PC-9 (cell line): ENCODE data around the gene TP53I11. TPM values are rescaled to one million over a fixed set of nuclear protein-coding genes. Genes with fewer than 3 reads are reported as not detected.

Experiments used
- BruUV-seq: library from RNA; stranded (reverse); fragments of 400-500 nt; replicated peaks from 2 replicates; lab custom pipeline; 2021; lab: Mats Ljungman, UMichigan
- CTCF ChIA-PET: fragments of 300-600 bp; sonication (Branson Sonifier 250); formaldehyde crosslinking; loops from one replicate; lab custom pipeline; 2022; ENCODE audit warnings: antibody characterized with exemption; lab: Charles Lee
- POLR2A ChIA-PET: fragments of 300-600 bp; sonication (Branson Sonifier 250); formaldehyde crosslinking; loops from one replicate; lab custom pipeline; 2022; ENCODE audit warnings: antibody characterized with exemption; ENCODE audit not compliant: unreplicated experiment; lab: Charles Lee
- DNase-seq, 2 experiments: peaks; one replicate each; pipeline versions ENCODE4 v3.0.0 to v3.0.0-alpha.2; 2015 to 2022; ENCODE audit warnings: mixed read lengths in 1 of 2
- H2AFZ ChIP-seq: fragments of 200-600 bp; sonication (generic); 2 replicates; pipeline ENCODE4 v1.8.1; 2017; ENCODE audit warnings: antibody characterized with exemption
- H3F3A ChIP-seq: fragments of 200-600 bp; sonication (generic); 2 replicates; pipeline ENCODE4 v1.8.1; 2017; ENCODE audit warnings: antibody characterized with exemption, mild to moderate bottlenecking, low read depth; ENCODE audit not compliant: insufficient read depth
- H3K27ac ChIP-seq: fragments of 200-600 bp; sonication (generic); 2 replicates; pipeline ENCODE4 v1.6.1; 2016; ENCODE audit warnings: mixed run types
- H3K27me3 ChIP-seq: fragments of 200-600 bp; sonication (generic); 2 replicates; pipeline ENCODE4 v1.6.1; 2016; ENCODE audit warnings: low read depth, mixed run types; ENCODE audit not compliant: insufficient read depth
- H3K36me3 ChIP-seq: fragments of 200-600 bp; sonication (generic); 2 replicates; pipeline ENCODE4 v1.6.1; 2016; ENCODE audit warnings: low read depth, mixed run types
- H3K4me1 ChIP-seq: fragments of 200-600 bp; sonication (generic); replicated peaks from 2 replicates; pipeline ENCODE4 v1.6.1; 2016; ENCODE audit warnings: mixed run types; ENCODE audit not compliant: insufficient read depth
- H3K4me2 ChIP-seq: fragments of 200-600 bp; sonication (generic); 2 replicates; pipeline ENCODE4 v1.6.1; 2017; ENCODE audit warnings: mixed run types
- H3K4me3 ChIP-seq: fragments of 200-600 bp; sonication (generic); 2 replicates; pipeline ENCODE4 v1.6.1; 2016; ENCODE audit warnings: mixed run types
- H3K79me2 ChIP-seq: fragments of 200-600 bp; sonication (generic); 2 replicates; pipeline ENCODE4 v1.6.1; 2017; ENCODE audit warnings: low read depth, mixed run types
- H3K9me2 ChIP-seq: fragments of 200-600 bp; sonication (generic); 2 replicates; pipeline ENCODE4 v1.8.1; 2017; ENCODE audit warnings: mild to moderate bottlenecking; ENCODE audit not compliant: insufficient read depth
- H3K9me3 ChIP-seq: fragments of 200-600 bp; sonication (generic); 2 replicates; pipeline ENCODE4 v1.8.1; 2016; ENCODE audit warnings: low read depth; ENCODE audit not compliant: insufficient read depth
- H4K20me1 ChIP-seq: fragments of 200-600 bp; sonication (generic); 2 replicates; pipeline ENCODE4 v1.8.1; 2017; ENCODE audit not compliant: insufficient read depth
- EZH2 ChIP-seq: fragments of 200-600 bp; sonication (generic); IDR thresholded peaks from 2 replicates; pipeline ENCODE4 v1.8.0; 2017; ENCODE audit warnings: antibody characterized with exemption, low read depth
- intact Hi-C: fragments of 100-400 bp; cut with micrococcal nuclease; formaldehyde crosslinking; loops from one replicate; pipeline ENCODE4 v1.10.0; 2022; ENCODE audit not compliant: unreplicated experiment
- total RNA-seq: library from RNA; stranded (reverse); gene quantifications from 2 replicates; pipeline ENCODE4 v1.2.3, GENCODE V29; 2021
- TF ChIP-seq, protein P1 (sequence below): fragments of 200-600 bp; sonication (generic); conservative IDR thresholded peaks from 2 replicates; pipeline ENCODE4 v1.6.1; 2017; ENCODE audit warnings: mixed run types, antibody characterized with exemption, mild to moderate bottlenecking, moderate library complexity

The TP53I11 gene
- total RNA-seq, 1 experiment from 2014 or later = 0.46 TPM

DNA sequence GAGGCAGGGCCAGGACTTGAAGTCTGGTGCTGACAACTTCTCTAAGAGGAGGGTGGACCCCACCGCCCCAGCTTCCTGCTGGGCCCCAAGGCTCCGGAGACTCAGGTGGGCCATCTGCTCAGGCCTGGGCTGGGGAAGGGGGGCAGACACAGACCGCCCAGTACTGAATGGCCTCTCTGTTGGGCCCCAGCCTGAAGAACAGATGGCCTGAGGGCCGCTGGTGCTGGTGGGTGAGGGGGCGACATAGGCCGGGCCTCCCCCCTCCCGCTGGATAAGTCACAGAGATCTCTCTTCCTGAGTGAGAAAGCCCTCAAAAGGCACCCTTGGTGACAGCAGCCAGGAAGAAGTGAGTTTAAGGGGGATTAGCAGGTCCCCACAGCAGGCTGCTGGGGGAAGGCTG lies 12.5 kb upstream of the TP53I11 start:
- no peak for DNase-seq
- no TSS peak for BruUV-seq
- Histone ChIP-seq H3F3A (no peaks in the 10 kb centered on the region), H3K9me3 (no peaks in the 10 kb centered on the region), H3K27me3 (no peaks in the 10 kb centered on the region), H2AFZ (no peak overlapping the region), H3K4me2 (no peak overlapping the region), H3K27ac (no peak overlapping the region), H3K36me3 (no peaks in the 10 kb centered on the region), H3K4me3 (no peak overlapping the region), H4K20me1 (no peaks in the 10 kb centered on the region), H3K4me1 (0 out of 2 replicates have a peak, but pooled peaks cover 4% of the 10 kb centered on the region), H3K9me2 (no peaks in the 10 kb centered on the region), H3K79me2 (no peaks in the 10 kb centered on the region)
- TF ChIP-seq EZH2 = no peak
- TF ChIP-seq, protein P1, sequence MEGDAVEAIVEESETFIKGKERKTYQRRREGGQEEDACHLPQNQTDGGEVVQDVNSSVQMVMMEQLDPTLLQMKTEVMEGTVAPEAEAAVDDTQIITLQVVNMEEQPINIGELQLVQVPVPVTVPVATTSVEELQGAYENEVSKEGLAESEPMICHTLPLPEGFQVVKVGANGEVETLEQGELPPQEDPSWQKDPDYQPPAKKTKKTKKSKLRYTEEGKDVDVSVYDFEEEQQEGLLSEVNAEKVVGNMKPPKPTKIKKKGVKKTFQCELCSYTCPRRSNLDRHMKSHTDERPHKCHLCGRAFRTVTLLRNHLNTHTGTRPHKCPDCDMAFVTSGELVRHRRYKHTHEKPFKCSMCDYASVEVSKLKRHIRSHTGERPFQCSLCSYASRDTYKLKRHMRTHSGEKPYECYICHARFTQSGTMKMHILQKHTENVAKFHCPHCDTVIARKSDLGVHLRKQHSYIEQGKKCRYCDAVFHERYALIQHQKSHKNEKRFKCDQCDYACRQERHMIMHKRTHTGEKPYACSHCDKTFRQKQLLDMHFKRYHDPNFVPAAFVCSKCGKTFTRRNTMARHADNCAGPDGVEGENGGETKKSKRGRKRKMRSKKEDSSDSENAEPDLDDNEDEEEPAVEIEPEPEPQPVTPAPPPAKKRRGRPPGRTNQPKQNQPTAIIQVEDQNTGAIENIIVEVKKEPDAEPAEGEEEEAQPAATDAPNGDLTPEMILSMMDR = no peak
- CTCF ChIA-PET = no interaction called here
- POLR2A ChIA-PET = no interaction called here
- intact Hi-C loops = no loop called here

DNA sequence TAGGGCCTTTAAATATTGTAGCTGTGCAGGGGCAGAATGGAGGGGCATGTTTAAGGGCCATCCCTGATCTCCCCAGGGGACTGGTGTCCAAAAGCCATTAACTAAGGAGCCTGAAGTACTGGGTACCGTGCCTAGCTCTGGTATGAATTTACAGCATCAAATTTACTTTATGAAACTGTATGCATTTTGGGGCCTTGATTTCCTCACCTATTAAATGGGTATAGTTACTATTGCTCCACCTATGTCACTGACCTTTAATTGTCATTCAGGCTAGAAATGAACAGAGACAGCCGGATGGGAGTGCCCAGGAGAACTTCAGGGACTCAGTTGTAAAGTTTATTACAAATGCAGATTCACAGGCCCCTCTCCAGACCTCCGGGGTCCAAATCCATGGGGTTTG lies 11.8 kb upstream of the TP53I11 start:
- Histone ChIP-seq H3K9me2 (no peaks in the 10 kb centered on the region), H3K36me3 (no peaks in the 10 kb centered on the region), H3K27ac (no peak overlapping the region), H3K4me1 (0 out of 2 replicates have a peak, but pooled peaks cover 4% of the 10 kb centered on the region), H4K20me1 (no peaks in the 10 kb centered on the region), H3K79me2 (no peaks in the 10 kb centered on the region), H3F3A (no peaks in the 10 kb centered on the region), H2AFZ (no peak overlapping the region), H3K4me2 (no peak overlapping the region), H3K4me3 (no peak overlapping the region), H3K9me3 (no peaks in the 10 kb centered on the region), H3K27me3 (no peaks in the 10 kb centered on the region)
- CTCF ChIA-PET = no interaction called here
- DNase-seq = no peak
- POLR2A ChIA-PET = no interaction called here
- intact Hi-C loops = no loop called here
- no TSS peak for BruUV-seq
- no peak for TF ChIP-seq EZH2
- TF ChIP-seq, protein P1 = no peak

DNA sequence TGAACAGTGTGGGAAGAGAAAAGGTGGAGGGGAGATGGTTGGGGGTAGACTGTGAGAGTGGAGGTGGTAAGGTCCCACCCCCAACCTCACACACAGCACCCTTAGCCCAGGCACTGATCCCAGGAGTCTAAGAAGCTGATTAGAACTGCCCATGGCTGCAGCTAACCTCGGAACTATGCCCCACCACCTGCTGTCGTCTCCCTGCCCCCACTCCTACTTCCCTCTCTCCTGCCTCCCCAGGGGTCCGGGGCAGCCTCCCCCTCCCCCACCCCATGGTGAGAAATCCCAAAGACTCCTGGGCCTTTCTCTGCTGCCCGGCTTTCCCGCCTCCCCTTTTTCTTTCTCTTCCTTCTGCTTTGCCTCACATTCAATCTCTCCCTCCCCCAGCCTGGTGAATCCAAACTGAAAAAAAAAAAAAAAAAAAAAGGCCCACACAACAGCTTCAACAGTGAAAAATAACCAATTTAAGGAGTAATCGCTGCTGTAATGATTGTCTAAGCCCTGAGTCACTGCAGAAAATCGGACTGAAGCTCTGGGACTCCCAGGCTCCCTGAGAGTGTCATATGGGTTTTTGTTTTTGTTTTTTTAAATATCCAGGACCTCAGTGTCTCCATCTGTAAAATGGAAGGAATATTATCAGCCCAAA lies 9.6 kb upstream of the TP53I11 start:
- H3F3A ChIP-seq = no peaks in the 10 kb centered on the region
- H2AFZ ChIP-seq = no peak overlapping the region
- no peaks in the 10 kb centered on the region for H3K27me3 ChIP-seq
- DNase-seq = no peak
- H3K36me3 ChIP-seq = no peaks in the 10 kb centered on the region
- intact Hi-C loops = no loop called here
- peaks cover 5% of the 10 kb centered on the region for H3K4me1 ChIP-seq
- BruUV-seq = no TSS peak
- TF ChIP-seq EZH2 = no peak
- TF ChIP-seq, protein P1 = no peak
- no peaks in the 10 kb centered on the region for H3K79me2 ChIP-seq
- ChIA-PET POLR2A (no interaction called here), CTCF (no interaction called here)
- H3K27ac ChIP-seq = no peak overlapping the region
- H3K4me3 ChIP-seq = no peak overlapping the region
- no peaks in the 10 kb centered on the region for H3K9me3 ChIP-seq
- no peaks in the 10 kb centered on the region for H3K9me2 ChIP-seq
- no peaks in the 10 kb centered on the region for H4K20me1 ChIP-seq
- no peak overlapping the region for H3K4me2 ChIP-seq
